T-helper 17 cell (primary cell): ENCODE measurements around the gene ANKFN1. TPM values are rescaled to one million over a fixed set of nuclear protein-coding genes. Genes with fewer than 3 reads are reported as not detected.

Experiments used
- ATAC-seq: fragments of 150-1000 bp; cut with Tn5 transposase; 2 replicates; pipeline ENCODE4 v1.10.0; 2021; ENCODE audit warnings: mild to moderate bottlenecking, moderate library complexity
- DNase-seq, 3 donors: peaks; one replicate each; pipeline versions ENCODE4 v3.0.0 to v3.0.0-alpha.2; 2020 to 2021
- H3K9me3 ChIP-seq: one replicate; pipeline ENCODE4 v1.7.0; 2013; ENCODE audit warnings: low read length, mild to moderate bottlenecking; ENCODE audit not compliant: control insufficient read depth, poor library complexity, severe bottlenecking
- H3K27ac Mint-ChIP-seq: one replicate; pipeline ENCODE4 v1.8.0; 2022; ENCODE audit warnings: mild to moderate bottlenecking, moderate library complexity, mixed read lengths
- H3K27me3 Mint-ChIP-seq: one replicate; pipeline ENCODE4 v1.8.0; 2022; ENCODE audit warnings: mixed read lengths
- H3K36me3 Mint-ChIP-seq: one replicate; pipeline ENCODE4 v1.8.0; 2022; ENCODE audit warnings: low read depth, mixed read lengths
- H3K4me1 Mint-ChIP-seq: one replicate; pipeline ENCODE4 v1.8.0; 2022; ENCODE audit warnings: mild to moderate bottlenecking, mixed read lengths
- H3K4me3 Mint-ChIP-seq: one replicate; pipeline ENCODE4 v1.8.0; 2022; ENCODE audit warnings: mild to moderate bottlenecking, moderate library complexity, mixed read lengths
- total RNA-seq, 4 donors: library from RNA in 2 of 4; stranded (reverse) in 2 of 4; gene quantifications; one replicate each; pipeline ENCODE4 v1.2.3 and lab custom pipeline; 2022 to 2026

ANKFN1 gene
- total RNA-seq, 2 donors from 2014 or later = not detected

DNA sequence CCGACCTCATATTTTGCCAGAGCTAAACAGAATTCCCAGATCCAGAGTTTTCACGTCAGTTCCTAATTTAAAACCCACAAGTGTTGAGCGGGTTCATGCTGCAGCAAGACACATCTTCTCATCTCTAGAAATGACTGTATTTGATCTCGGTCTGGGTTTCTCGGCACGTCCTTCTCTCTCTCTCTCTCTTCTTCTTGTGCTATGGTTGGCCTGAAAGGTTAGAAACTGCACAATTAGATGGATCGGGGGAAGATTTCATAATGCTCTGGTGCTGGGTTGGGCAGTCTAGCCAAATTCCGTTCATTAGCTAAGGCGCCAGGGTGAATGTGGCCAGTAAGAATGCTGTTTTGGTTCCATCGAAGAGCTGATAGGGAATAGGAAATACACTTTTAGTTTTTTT, 281.3 kb downstream of the ANKFN1 start:
- DNase-seq = no peak
- no peaks in the 10 kb centered on the region for H3K9me3 ChIP-seq

DNA sequence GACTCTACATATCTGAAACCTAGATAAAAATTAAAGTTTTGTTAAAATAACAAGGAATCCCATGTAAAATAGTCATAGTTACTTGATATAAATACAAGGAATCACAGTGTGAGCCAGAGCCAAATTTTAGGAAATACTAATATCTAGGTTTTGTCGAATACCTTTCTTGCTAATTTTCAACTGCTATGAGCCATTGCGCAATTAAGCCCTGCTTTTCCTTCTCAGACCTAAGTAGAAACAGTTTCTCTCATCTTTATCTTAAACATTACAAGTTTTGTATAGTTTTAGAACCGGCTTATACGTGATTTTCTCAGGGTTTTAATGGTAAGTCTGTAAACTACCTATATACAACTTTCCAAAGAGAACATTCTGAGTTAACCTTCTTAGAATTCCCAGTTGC, 282.9 kb downstream of the ANKFN1 start:
- H3K27ac Mint-ChIP-seq = no peak overlapping the region
- H3K36me3 Mint-ChIP-seq = no peaks in the 10 kb centered on the region
- H3K9me3 ChIP-seq = no peaks in the 10 kb centered on the region
- no peak overlapping the region for H3K4me3 Mint-ChIP-seq
- DNase-seq (no peak), ATAC-seq (no peak)
- H3K4me1 Mint-ChIP-seq = no peaks in the 10 kb centered on the region
- H3K27me3 Mint-ChIP-seq = peaks cover 45% of the 10 kb centered on the region

More for the DNA sequence above, 281.3 kb downstream of the ANKFN1 start:
- Mint-ChIP-seq H3K36me3 (no peaks in the 10 kb centered on the region), H3K27ac (no peak overlapping the region), H3K4me3 (no peak overlapping the region), H3K27me3 (peaks cover 38% of the 10 kb centered on the region), H3K4me1 (no peaks in the 10 kb centered on the region)
- ATAC-seq = no peak

DNA sequence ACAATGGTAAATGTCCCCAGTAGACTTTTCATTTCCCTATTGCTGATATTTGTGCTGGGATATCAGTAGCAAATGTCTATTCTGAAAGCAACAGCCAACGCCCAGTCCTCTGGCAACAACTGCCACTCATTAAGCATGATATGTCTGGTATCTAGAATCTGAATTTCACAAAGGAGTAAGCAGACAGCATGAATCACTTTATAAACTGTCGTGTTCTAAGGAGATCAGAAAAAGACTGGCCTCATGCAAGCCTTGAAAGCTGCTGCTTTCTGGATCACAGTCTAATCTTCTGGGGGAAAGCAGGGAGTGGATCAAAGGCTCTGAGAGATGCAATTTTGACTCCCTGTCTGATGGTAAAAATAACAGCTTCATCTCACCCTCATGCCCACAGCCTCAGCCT, 287.1 kb downstream of the ANKFN1 start:
- no peaks in the 10 kb centered on the region for H3K9me3 ChIP-seq
- H3K27me3 Mint-ChIP-seq = peaks cover 41% of the 10 kb centered on the region
- H3K4me1 Mint-ChIP-seq = no peaks in the 10 kb centered on the region
- no peak for ATAC-seq
- DNase-seq = no peak
- H3K27ac Mint-ChIP-seq = no peak overlapping the region
- no peak overlapping the region for H3K4me3 Mint-ChIP-seq
- no peaks in the 10 kb centered on the region for H3K36me3 Mint-ChIP-seq

DNA sequence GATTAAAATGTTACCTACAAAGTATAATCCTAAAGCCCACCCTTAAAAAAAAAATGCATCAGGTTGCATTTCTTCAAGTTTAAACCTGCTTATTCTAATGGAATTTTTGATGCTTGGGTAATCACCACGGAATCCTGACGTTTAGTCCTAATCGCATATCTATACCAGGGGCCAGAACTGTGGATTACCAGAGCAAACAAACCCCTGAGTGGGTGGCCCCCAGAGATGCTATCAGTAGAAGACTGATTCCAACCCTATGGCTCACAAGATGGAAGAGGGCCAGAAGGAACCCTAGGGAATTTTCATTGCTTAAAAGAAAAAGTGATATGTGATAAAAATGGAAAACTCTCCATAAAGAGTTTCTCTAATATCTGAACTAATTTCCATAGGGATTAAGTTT, 288.0 kb downstream of the ANKFN1 start:
- H3K9me3 ChIP-seq = no peaks in the 10 kb centered on the region
- Mint-ChIP-seq H3K4me3 (no peak overlapping the region), H3K27me3 (peaks cover 45% of the 10 kb centered on the region), H3K36me3 (no peaks in the 10 kb centered on the region), H3K4me1 (no peaks in the 10 kb centered on the region), H3K27ac (no peak overlapping the region)
- ATAC-seq (no peak), DNase-seq (no peak)

DNA sequence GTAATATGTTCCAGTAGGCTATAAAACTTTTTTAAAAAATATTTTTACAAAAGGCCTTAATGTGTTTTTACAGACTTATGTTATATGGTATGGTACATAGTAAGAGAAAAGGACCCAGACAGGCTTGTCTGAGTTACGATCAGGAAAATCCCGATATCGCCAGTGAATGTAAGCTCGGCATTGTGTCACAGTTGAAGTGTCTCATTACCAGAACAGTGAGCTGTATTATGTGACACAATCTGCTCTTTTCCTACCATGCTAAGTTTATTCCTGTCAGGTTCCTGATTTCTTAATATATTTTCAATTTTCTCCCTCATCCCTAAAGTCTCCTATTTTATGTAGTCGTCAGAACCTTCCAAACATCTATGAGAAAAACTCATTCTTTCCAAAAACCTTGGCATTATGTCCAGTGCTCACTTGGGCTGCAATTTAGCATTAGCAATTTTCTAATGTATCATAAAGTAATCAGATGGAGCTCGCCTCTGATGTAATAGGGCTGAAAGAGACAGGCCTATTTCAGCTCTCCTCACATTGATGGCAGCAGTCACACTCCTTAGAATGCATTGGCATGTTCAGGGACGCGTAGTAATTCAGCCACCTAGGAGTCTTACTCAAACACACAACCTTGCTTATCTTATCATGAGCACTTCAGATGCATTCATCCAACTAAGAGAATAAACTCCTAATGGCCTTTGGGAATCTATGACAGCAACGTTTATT, 292.6 kb downstream of the ANKFN1 start:
- H3K27me3 Mint-ChIP-seq = peaks cover 36% of the 10 kb centered on the region
- H3K4me3 Mint-ChIP-seq = no peak overlapping the region
- ATAC-seq (no peak), DNase-seq (no peak)
- no peak overlapping the region for H3K27ac Mint-ChIP-seq
- no peaks in the 10 kb centered on the region for H3K9me3 ChIP-seq
- H3K36me3 Mint-ChIP-seq = no peaks in the 10 kb centered on the region
- no peaks in the 10 kb centered on the region for H3K4me1 Mint-ChIP-seq

GRCh38 chr17:56447171-56447570, 293.9 kb downstream of the ANKFN1 start:
- no peak overlapping the region for H3K4me3 Mint-ChIP-seq
- no peaks in the 10 kb centered on the region for H3K36me3 Mint-ChIP-seq
- no peaks in the 10 kb centered on the region for H3K4me1 Mint-ChIP-seq
- no peak for ATAC-seq
- no peaks in the 10 kb centered on the region for H3K9me3 ChIP-seq
- no peak overlapping the region for H3K27ac Mint-ChIP-seq
- no peak for DNase-seq
- peaks cover 36% of the 10 kb centered on the region for H3K27me3 Mint-ChIP-seq

- no peaks in the 10 kb centered on the region for H3K9me3 ChIP-seq
- H3K36me3 Mint-ChIP-seq = no peaks in the 10 kb centered on the region
- ATAC-seq (no peak), DNase-seq (no peak)
- H3K27ac Mint-ChIP-seq = no peak overlapping the region
- no peak overlapping the region for H3K4me3 Mint-ChIP-seq
- H3K4me1 Mint-ChIP-seq = no peaks in the 10 kb centered on the region
- peaks cover 28% of the 10 kb centered on the region for H3K27me3 Mint-ChIP-seq
These were observed 295.1 kb downstream of the ANKFN1 start for GRCh38 chr17:56448371-56448770.

DNA sequence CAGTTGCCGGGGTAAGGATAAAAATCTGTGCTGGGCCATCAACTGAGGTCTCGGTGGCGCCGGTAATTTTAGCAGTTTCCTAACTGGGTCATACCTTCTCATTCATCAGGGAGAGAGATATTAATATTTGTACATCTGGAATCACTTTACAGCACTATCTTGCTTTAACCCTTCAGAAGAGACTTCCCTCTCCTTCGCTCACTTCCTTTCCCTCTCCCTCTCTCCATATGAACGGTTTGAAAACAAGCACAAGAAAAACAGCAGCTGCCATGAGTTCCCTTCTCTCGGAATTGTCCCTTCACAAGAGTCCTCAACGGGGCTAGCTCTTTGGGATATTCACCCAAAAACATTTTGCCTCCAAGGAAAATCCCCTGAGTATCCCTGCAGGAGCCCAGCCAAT, 295.9 kb downstream of the ANKFN1 start:
- Mint-ChIP-seq H3K4me1 (no peaks in the 10 kb centered on the region), H3K4me3 (no peak overlapping the region), H3K36me3 (no peaks in the 10 kb centered on the region), H3K27me3 (peaks cover 24% of the 10 kb centered on the region), H3K27ac (no peak overlapping the region)
- no peak for ATAC-seq
- H3K9me3 ChIP-seq = no peaks in the 10 kb centered on the region
- DNase-seq = no peak

- Mint-ChIP-seq H3K4me3 (no peak overlapping the region), H3K27ac (no peak overlapping the region), H3K27me3 (peaks cover 19% of the 10 kb centered on the region), H3K36me3 (no peaks in the 10 kb centered on the region), H3K4me1 (no peaks in the 10 kb centered on the region)
- ATAC-seq (no peak), DNase-seq (no peak)
- H3K9me3 ChIP-seq = no peaks in the 10 kb centered on the region
These were observed 298.4 kb downstream of the ANKFN1 start for GRCh38 chr17:56451629-56452028.

- H3K27ac Mint-ChIP-seq = no peak overlapping the region
- no peaks in the 10 kb centered on the region for H3K4me1 Mint-ChIP-seq
- no peak for ATAC-seq
- H3K9me3 ChIP-seq = no peaks in the 10 kb centered on the region
- H3K36me3 Mint-ChIP-seq = no peaks in the 10 kb centered on the region
- peaks cover 25% of the 10 kb centered on the region for H3K27me3 Mint-ChIP-seq
- H3K4me3 Mint-ChIP-seq = no peak overlapping the region
- DNase-seq = no peak
These were observed 299.2 kb downstream of the ANKFN1 start for GRCh38 chr17:56452461-56452860.

DNA sequence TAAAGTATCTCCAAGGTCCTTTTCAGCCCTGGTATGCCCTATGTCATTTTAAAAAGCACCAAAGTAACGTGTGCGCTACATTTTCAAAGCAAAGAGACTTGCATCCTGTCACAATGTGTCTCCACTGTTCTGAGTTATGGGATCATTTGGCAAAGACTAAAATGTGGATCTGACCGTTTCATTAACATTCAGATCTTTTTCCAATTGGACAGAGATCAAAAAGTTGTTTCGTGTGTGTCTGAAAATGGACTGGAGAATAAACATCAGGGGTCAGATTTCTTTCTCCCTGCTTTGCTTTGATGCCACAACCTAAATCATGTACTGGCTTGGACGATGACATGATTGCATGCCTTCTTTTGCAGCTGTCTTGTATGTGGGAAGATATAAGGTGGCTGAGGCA, 304.2 kb downstream of the ANKFN1 start:
- H3K4me1 Mint-ChIP-seq = no peaks in the 10 kb centered on the region
- H3K36me3 Mint-ChIP-seq = peaks cover 2% of the 10 kb centered on the region
- H3K27ac Mint-ChIP-seq = no peak overlapping the region
- ATAC-seq (no peak), DNase-seq (no peak)
- peaks cover 59% of the 10 kb centered on the region for H3K27me3 Mint-ChIP-seq
- H3K4me3 Mint-ChIP-seq = no peak overlapping the region
- no peaks in the 10 kb centered on the region for H3K9me3 ChIP-seq

GRCh38 chr17:56465886-56466285, 312.6 kb downstream of the ANKFN1 start:
- DNase-seq (no peak), ATAC-seq (no peak)
- Mint-ChIP-seq H3K4me1 (no peaks in the 10 kb centered on the region), H3K27ac (no peak overlapping the region), H3K4me3 (no peak overlapping the region), H3K27me3 (peaks cover 31% of the 10 kb centered on the region), H3K36me3 (peaks cover 2% of the 10 kb centered on the region)
- H3K9me3 ChIP-seq = no peaks in the 10 kb centered on the region

GRCh38 chr17:56468840-56469239, 315.6 kb downstream of the ANKFN1 start:
- H3K4me3 Mint-ChIP-seq = no peak overlapping the region
- no peak for DNase-seq
- H3K9me3 ChIP-seq = no peaks in the 10 kb centered on the region
- H3K27ac Mint-ChIP-seq = no peak overlapping the region
- no peak for ATAC-seq
- no peaks in the 10 kb centered on the region for H3K36me3 Mint-ChIP-seq
- peaks cover 9% of the 10 kb centered on the region for H3K27me3 Mint-ChIP-seq
- H3K4me1 Mint-ChIP-seq = no peaks in the 10 kb centered on the region

GRCh38 chr17:56471696-56472095, 318.4 kb downstream of the ANKFN1 start:
- Mint-ChIP-seq H3K36me3 (no peaks in the 10 kb centered on the region), H3K27ac (no peak overlapping the region), H3K4me1 (no peaks in the 10 kb centered on the region), H3K4me3 (no peak overlapping the region), H3K27me3 (no peaks in the 10 kb centered on the region)
- DNase-seq (no peak), ATAC-seq (no peak)
- H3K9me3 ChIP-seq = no peaks in the 10 kb centered on the region
